Fibroblast of skin of left quadriceps (primary cell): Measurements from ENCODE around the gene GGT7.
"Not testable (repeated sequence)": the region's sequence is repeated elsewhere in the genome, so short reads cannot be mapped to it uniquely, and the experiment has no call there.

Source experiments
- DNase-seq, 2 experiments: peaks; one replicate each; pipeline ENCODE4 v3.0.0-alpha.2; 2013; ENCODE audit warnings: low read depth in 2 of 2

Gene GGT7, protein sequence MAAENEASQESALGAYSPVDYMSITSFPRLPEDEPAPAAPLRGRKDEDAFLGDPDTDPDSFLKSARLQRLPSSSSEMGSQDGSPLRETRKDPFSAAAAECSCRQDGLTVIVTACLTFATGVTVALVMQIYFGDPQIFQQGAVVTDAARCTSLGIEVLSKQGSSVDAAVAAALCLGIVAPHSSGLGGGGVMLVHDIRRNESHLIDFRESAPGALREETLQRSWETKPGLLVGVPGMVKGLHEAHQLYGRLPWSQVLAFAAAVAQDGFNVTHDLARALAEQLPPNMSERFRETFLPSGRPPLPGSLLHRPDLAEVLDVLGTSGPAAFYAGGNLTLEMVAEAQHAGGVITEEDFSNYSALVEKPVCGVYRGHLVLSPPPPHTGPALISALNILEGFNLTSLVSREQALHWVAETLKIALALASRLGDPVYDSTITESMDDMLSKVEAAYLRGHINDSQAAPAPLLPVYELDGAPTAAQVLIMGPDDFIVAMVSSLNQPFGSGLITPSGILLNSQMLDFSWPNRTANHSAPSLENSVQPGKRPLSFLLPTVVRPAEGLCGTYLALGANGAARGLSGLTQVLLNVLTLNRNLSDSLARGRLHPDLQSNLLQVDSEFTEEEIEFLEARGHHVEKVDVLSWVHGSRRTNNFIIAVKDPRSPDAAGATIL

DNA sequence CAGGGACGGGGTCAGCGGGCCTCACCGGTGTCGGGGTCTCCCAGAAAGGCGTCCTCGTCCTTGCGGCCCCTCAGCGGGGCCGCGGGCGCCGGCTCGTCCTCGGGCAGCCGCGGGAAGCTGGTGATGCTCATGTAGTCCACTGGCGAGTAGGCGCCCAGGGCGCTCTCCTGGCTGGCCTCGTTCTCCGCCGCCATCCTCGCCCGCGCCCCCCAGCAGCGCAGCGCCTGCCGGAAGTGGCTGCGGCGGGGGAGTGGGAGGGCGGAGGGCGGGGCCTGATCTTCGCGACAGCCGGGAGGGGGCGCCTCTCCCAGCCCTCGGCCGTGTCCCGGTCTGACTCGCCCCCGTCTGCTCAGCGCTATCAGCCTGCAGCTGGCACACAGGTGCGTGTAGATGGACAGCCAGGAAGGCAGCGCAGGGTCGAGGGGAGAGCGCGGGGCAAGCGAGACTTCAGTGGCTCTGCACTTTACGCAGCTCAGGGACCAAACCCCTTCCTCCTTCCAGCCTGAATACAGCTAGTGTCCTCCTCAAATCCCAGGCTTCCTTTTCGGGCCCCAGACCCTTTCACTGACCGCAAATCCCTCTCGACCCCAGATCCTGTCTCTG is at the start of gene GGT7:
GGT7 (minus strand) TSS at position 235 of the 603 bp plus-strand sequence; CDS start at position 194, 41 bp downstream.
- DNase-seq, result peak; percentile 34 to 43

- no peak for DNase-seq
Measured at GRCh38 chr20:34921436-34921835, 48.8 kb upstream of the GGT7 start.

DNA sequence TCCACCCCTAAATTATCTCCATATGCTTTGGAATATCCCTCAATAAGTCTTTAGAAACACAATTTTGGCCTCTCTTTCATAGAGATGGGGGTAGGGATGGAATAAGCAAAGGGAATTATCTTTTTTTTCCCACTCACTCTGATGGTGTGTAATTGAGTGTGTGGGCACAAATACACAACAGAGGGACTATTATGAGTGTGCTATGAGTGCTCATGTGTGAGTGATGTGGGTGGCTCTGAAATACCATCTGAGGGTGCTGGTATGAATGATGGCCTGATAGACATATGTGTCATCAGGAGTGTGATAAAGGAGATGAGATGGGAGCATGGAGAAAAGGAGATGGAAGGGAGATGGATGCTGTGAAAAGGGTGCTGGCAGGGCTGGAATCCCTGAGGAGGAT is 47.4 kb upstream of the GGT7 start:
- no peak for DNase-seq

GRCh38 chr20:34916774-34917354 is 44.2 kb upstream of the GGT7 start:
- DNase-seq, result no peak

- DNase-seq, result no peak
Measured at GRCh38 chr20:34915749-34916455, 43.2 kb upstream of the GGT7 start.

GRCh38 chr20:34915131-34915530 is 42.5 kb upstream of the GGT7 start:
- DNase-seq, result no peak

DNA sequence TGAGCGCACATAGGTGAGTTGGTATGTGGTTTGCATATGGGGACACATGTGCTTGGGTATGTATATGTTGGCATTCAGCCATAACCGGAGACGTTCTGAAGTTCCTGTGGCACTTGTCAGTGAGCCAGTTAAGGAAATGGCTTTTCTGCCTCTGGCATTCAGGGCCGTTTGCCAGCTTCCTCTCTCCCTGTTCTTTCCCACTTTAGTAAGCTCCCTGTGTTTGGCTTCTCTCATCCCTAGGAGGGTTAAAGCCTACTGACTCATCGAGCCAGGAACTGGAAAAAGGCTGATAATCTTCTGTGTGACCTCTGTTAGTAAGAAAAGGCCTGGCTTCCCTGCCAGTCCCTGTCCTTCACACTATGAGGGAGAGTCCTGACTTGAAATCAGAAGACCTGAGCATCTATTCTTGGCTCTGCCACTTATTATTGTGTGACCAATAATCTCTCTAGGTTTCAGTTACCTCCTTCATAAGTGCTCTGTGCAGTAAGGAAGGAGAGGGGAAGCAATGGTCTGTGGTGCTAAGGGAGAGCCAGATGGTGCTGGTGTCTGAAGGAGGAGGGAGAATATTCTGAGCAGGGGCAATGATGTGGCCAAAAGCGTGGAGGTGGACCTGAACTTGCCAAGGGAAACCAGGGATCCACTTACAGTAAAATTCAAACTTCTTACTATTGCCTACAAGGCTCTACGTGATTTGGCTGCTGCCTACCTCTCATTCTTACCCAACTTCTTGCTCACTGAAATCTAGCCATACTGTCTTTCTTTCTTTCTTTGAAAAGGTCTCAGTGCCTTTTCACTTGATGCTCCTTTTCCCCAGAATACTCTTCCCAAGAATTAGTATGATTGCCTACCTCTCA is 35.2 kb upstream of the GGT7 start:
- DNase-seq, result peak; percentile 67 to 68

DNA sequence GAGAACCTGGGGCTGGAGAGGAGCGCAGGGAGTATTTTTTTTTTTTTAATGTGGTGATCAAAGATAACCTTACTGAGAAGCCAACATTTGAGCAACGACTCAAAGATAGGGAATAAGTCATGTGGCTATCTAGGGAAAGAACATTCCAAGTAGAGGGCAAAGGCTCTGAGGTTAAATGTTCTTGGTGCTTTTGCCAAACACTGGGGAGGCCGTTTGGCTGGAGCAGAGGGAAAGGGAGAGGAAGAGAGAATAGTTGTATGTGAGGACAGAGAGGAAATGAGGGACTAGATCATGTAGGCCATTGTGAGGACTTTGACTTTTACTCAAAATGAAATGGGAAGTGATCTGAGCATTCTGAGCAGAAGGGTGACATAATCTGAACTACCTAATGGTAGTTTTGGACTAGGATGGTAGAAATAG is 31.6 kb upstream of the GGT7 start:
- DNase-seq, result no peak

- DNase-seq, result not testable (repeated sequence)
Measured at GRCh38 chr20:34898731-34899130, 26.1 kb upstream of the GGT7 start.

DNA sequence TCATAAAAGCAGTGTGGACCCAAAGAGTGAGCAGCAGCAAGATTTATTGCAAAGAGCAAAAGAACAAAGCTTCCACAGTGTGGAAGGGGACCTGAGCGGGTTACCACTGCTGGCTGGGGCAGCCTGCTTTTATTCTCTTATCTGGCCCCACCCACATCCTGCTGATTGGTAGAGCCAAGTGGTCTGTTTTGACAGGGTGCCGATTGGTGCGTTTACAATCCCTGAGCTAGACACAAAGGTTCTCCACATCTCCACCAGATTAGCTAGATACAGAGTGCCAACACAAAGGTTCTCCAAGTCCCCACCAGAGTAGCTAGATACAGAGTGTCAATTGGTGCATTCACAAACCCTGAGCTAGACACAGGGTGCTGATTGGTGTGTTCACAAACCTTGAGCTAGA is 25.5 kb upstream of the GGT7 start:
- DNase-seq, result not testable (repeated sequence)

DNA sequence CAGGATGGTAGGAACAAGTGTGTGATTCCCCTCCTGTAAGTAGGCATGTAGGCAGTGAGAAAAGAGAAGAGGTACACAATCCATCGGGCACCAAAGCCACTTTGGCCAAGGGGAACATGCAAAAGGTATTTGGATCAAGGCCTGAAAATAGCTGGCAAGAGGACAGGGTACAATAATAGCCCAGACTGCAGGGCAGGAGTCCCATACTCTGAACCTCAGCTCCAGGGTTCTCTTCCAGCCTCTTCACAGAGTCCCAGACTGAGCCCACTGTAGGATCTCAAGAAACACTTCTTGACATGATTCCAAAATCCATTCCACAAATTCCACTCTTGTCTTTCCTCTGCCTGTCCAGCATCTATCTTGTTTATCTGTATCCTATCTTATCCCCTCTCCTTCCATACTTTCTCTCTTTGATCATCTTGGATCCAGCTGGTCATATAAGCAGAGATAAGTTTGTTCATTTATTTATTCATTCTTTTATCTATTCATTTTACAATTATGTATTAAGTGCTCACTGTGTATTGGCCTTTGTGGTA is 23.5 kb upstream of the GGT7 start:
- DNase-seq, result no peak

- no peak for DNase-seq
Measured at GRCh38 chr20:34895465-34895864, 22.8 kb upstream of the GGT7 start.

- no peak for DNase-seq
Measured at GRCh38 chr20:34894723-34895122, 22.1 kb upstream of the GGT7 start.

DNA sequence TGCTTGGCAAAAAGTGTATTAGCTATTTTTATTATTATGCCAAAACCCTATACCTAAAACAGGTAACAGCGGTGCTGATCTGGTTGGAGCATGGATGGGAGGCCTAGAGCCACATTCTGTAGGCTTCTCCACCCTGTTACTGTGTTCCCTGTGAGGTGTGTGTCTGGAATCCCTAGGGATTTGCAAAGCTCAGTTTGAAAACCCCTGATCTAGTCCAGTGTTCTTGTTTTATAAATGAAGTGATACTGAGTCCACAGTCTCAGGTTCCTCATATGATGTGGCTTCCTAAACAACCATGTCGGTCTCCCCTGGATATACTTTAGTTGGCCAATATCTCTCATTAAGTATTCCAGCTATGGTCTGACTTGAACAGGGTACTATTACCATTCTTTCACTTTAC is 20.0 kb upstream of the GGT7 start:
- DNase-seq, result no peak

GRCh38 chr20:34891166-34892062 is 18.8 kb upstream of the GGT7 start:
- DNase-seq, result peak in 1 of 2 experiments; percentile 21

- no peak for DNase-seq
Measured at GRCh38 chr20:34888468-34888867, 15.8 kb upstream of the GGT7 start.

DNA sequence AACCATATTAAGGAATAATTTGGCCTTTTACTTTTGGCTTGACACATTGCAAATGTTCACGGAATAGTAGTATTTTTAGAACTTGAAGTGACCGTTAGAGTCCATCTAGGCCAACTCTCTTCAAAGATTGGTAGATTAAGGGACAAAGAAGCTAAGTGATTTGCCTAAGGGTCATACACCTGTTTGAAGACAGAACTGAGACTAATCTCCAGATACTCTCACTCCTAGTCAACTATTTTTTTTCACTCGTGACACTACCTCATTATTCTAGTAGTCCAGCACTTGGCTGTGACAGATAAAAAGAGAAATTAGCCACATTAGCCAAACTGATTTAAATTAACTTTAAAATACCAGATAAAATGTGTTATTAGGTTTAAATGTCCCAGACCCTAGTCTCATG is 14.4 kb upstream of the GGT7 start:
- DNase-seq, result no peak

DNA sequence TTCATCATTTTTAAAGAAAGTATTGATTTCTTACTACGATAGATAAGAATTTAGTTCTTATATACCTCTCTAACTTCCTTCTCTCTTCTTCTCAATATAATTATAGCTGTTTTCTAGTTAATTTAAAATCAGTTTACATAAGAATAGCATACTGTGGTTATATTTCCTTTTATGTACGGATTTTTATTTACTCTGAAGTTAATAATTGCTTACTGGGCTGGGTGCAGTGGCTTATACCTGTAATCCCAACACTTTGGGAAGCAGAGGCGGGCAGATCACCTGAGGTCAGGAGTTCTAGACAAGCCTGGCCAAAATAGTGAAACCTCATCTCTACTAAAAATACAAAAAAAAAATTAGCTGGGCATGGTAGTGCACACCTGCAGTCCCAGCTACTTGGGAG is 13.5 kb upstream of the GGT7 start:
- no peak for DNase-seq

- DNase-seq, result no peak
Measured at GRCh38 chr20:34884260-34884659, 11.6 kb upstream of the GGT7 start.

DNA sequence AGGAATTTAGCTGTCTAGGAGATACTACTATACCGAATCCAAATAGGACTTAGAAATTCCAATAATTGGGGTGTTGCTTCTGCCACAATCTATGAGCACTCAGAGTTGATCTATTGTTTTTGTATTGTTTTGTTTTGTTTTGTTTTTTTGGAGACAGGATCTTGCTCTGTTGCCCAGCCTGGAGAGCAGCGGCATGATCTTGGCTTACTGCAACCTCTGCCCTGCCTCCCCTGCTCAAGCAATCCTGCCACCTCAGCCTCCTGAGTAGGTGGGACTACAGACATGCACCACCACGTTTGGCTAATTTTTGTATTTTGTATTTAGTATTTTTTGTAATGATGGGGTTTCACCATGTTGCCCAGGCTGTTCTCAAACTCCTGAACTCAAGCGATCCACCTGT is 11.2 kb upstream of the GGT7 start:
- DNase-seq, result no peak
